HG03378 (cell line): Measurements from ENCODE around the gene MMP28.

ENCODE experiments used
- ATAC-seq: cut with Tn5 transposase; IDR thresholded peaks from one replicate; pipeline ENCODE4 v1.9.1; 2021; ENCODE audit warnings: mild to moderate bottlenecking, moderate library complexity; ENCODE audit not compliant: unreplicated experiment

Gene MMP28

GRCh38 chr17:35726127-35726952, 69.1 kb downstream of the MMP28 start:
- no peak for ATAC-seq

GRCh38 chr17:35725802-35726126, 69.7 kb downstream of the MMP28 start:
- ATAC-seq: no peak

GRCh38 chr17:35725058-35725457, 70.4 kb downstream of the MMP28 start:
- no peak for ATAC-seq

- no peak for ATAC-seq
Measured at GRCh38 chr17:35723735-35724134, 71.7 kb downstream of the MMP28 start.

- ATAC-seq: no peak
Measured at GRCh38 chr17:35717475-35717874, 78.0 kb downstream of the MMP28 start.

GRCh38 chr17:35716897-35717465, 78.5 kb downstream of the MMP28 start:
- ATAC-seq: no peak

- ATAC-seq: no peak
Measured at GRCh38 chr17:35716173-35716572, 79.3 kb downstream of the MMP28 start.
